ENCODE data around the gene CXCR6. TPM values are rescaled to one million over a fixed set of nuclear protein-coding genes. Genes with fewer than 3 reads are reported as not detected.

Gene CXCR6
- polyA plus RNA-seq, 1 donor from 2014 or later, result not detected

GRCh38 chr3:45986303-45986982 is 43.2 kb downstream of the CXCR6 start:
- no peak overlapping the region for H3K4me2 ChIP-seq (ENCODE audit: low read length)

GRCh38 chr3:45987368-45988291 is 44.4 kb downstream of the CXCR6 start:
- Histone ChIP-seq H3K79me2 (replicated peaks; ENCODE audit: insufficient read depth, low read length) (no peaks in the 10 kb centered on the region), H3F3A (ENCODE audit: insufficient read depth, low read length, poor library complexity, severe bottlenecking) (no peaks in the 10 kb centered on the region), H3K27ac (ENCODE audit: low read length) (no peak overlapping the region), H3K9ac (ENCODE audit: low read length) (no peak overlapping the region), H3K4me2 (ENCODE audit: low read length) (no peak overlapping the region), H3K9me3 (ENCODE audit: low read length) (no peaks in the 10 kb centered on the region), H3K36me3 (ENCODE audit: insufficient read depth, low read length) (no peaks in the 10 kb centered on the region), H4K20me1 (ENCODE audit: insufficient read depth) (no peaks in the 10 kb centered on the region), H3K4me3 (ENCODE audit: low read length) (no peak overlapping the region), H2AFZ (ENCODE audit: low read depth, low read length) (no peak overlapping the region), H3K27me3 (ENCODE audit: insufficient read depth, low read depth, low read length) (no peaks in the 10 kb centered on the region), H3K9me2 (ENCODE audit: insufficient read depth, low read length) (no peaks in the 10 kb centered on the region)
- TF ChIP-seq CTCF (IDR thresholded peaks at IDR 0.05; ENCODE audit: poor library complexity, severe bottlenecking) (no peak), TAF1 (IDR thresholded peaks at IDR 0.05; ENCODE audit: low read depth) (no peak), SMC3 (conservative IDR thresholded peaks at IDR 0.05; ENCODE audit: poor library complexity) (no peak), POLR2AphosphoS5 (IDR thresholded peaks at IDR 0.05) (no peak)

More at GRCh38 chr3:45986303-45986982, 43.2 kb downstream of the CXCR6 start:
- Histone ChIP-seq H3K27me3 (ENCODE audit: insufficient read depth, low read depth, low read length) (no peaks in the 10 kb centered on the region), H4K20me1 (ENCODE audit: insufficient read depth) (no peaks in the 10 kb centered on the region), H3K79me2 (replicated peaks; ENCODE audit: insufficient read depth, low read length) (no peaks in the 10 kb centered on the region), H3K9me3 (ENCODE audit: low read length) (no peaks in the 10 kb centered on the region), H3F3A (ENCODE audit: insufficient read depth, low read length, poor library complexity, severe bottlenecking) (no peaks in the 10 kb centered on the region), H3K9ac (ENCODE audit: low read length) (no peak overlapping the region), H3K4me3 (ENCODE audit: low read length) (no peak overlapping the region), H3K9me2 (ENCODE audit: insufficient read depth, low read length) (no peaks in the 10 kb centered on the region), H3K36me3 (ENCODE audit: insufficient read depth, low read length) (no peaks in the 10 kb centered on the region), H2AFZ (ENCODE audit: low read depth, low read length) (no peak overlapping the region), H3K27ac (ENCODE audit: low read length) (no peak overlapping the region)
- no peak for TF ChIP-seq RAD21 (conservative IDR thresholded peaks at IDR 0.05)
- no peak for TF ChIP-seq TAF1 (IDR thresholded peaks at IDR 0.05; ENCODE audit: low read depth)
- no peak for TF ChIP-seq REST (IDR thresholded peaks at IDR 0.05; ENCODE audit: borderline replicate concordance)

- Histone ChIP-seq H3K4me3 (ENCODE audit: low read length) (no peak overlapping the region), H3K4me2 (ENCODE audit: low read length) (no peak overlapping the region), H4K20me1 (ENCODE audit: insufficient read depth) (no peaks in the 10 kb centered on the region), H3K27me3 (ENCODE audit: insufficient read depth, low read depth, low read length) (no peaks in the 10 kb centered on the region), H3K27ac (ENCODE audit: low read length) (no peak overlapping the region), H3K9me3 (ENCODE audit: low read length) (no peaks in the 10 kb centered on the region), H3K79me2 (replicated peaks; ENCODE audit: insufficient read depth, low read length) (no peaks in the 10 kb centered on the region), H3K9me2 (ENCODE audit: insufficient read depth, low read length) (no peaks in the 10 kb centered on the region), H3K9ac (ENCODE audit: low read length) (no peak overlapping the region), H3K36me3 (ENCODE audit: insufficient read depth, low read length) (no peaks in the 10 kb centered on the region), H2AFZ (ENCODE audit: low read depth, low read length) (no peak overlapping the region), H3F3A (ENCODE audit: insufficient read depth, low read length, poor library complexity, severe bottlenecking) (no peaks in the 10 kb centered on the region)
- TF ChIP-seq EP300 (conservative IDR thresholded peaks at IDR 0.05; ENCODE audit: poor library complexity, severe bottlenecking) (no peak), MXI1 (conservative IDR thresholded peaks at IDR 0.05; ENCODE audit: poor library complexity, severe bottlenecking) (no peak), TAF1 (IDR thresholded peaks at IDR 0.05; ENCODE audit: low read depth) (no peak), POLR2AphosphoS5 (IDR thresholded peaks at IDR 0.05) (no peak), REST (IDR thresholded peaks at IDR 0.05; ENCODE audit: borderline replicate concordance) (no peak), CTCF (IDR thresholded peaks at IDR 0.05; ENCODE audit: poor library complexity, severe bottlenecking) (no peak), SMC3 (conservative IDR thresholded peaks at IDR 0.05; ENCODE audit: poor library complexity) (no peak), RAD21 (conservative IDR thresholded peaks at IDR 0.05) (no peak)
Measured at GRCh38 chr3:45988362-45988761, 45.1 kb downstream of the CXCR6 start.

Data from neural cell (in vitro differentiated cells).